Measurements from ENCODE around the gene SAP130. TPM values are rescaled to one million over a fixed set of nuclear protein-coding genes. Genes with fewer than 3 reads are reported as not detected.

SAP130 gene
- total RNA-seq, 4 donors from 2014 or later: 7.3 to 13.2 (median 8.9) TPM

GRCh38 chr2:127984551-127984950, 43.3 kb downstream of the SAP130 start:
- TF ChIP-seq CTCF (IDR thresholded peaks at IDR 0.05; ENCODE audit: low read depth): no peak

GRCh38 chr2:127969446-127969845, 58.4 kb downstream of the SAP130 start:
- TF ChIP-seq CTCF (IDR thresholded peaks at IDR 0.05; ENCODE audit: low read depth): no peak

GRCh38 chr2:127968610-127969339, 59.1 kb downstream of the SAP130 start:
- TF ChIP-seq CTCF (IDR thresholded peaks at IDR 0.05; ENCODE audit: low read depth): no peak

- no peak for TF ChIP-seq CTCF (IDR thresholded peaks at IDR 0.05; ENCODE audit: low read depth)
Observed at GRCh38 chr2:127961729-127962128, 66.1 kb downstream of the SAP130 start.

- TF ChIP-seq CTCF (IDR thresholded peaks at IDR 0.05; ENCODE audit: low read depth): no peak
Observed at GRCh38 chr2:127957240-127957639, 70.6 kb downstream of the SAP130 start.

GRCh38 chr2:127954857-127955256, 73.0 kb downstream of the SAP130 start:
- TF ChIP-seq CTCF (IDR thresholded peaks at IDR 0.05; ENCODE audit: low read depth): no peak

- TF ChIP-seq CTCF (IDR thresholded peaks at IDR 0.05; ENCODE audit: low read depth): no peak
Observed at GRCh38 chr2:127953849-127954248, 74.0 kb downstream of the SAP130 start.

Measured in subcutaneous adipose tissue (tissue), 4 donors.